Activated CD8-positive, alpha-beta T cell treated with anti-CD3 and anti-CD28 coated beads for 36 hours (primary cell): Measurements from ENCODE around the gene KIF18B. TPM values are rescaled to one million over a fixed set of nuclear protein-coding genes. Genes with fewer than 3 reads are reported as not detected.
A peak's percentile ranks its signal among the peaks of the same experiment; 100 is the strongest.

Experiments used
- ATAC-seq: fragments of 200-7000 bp; cut with Tn5 transposase; one replicate; pipeline ENCODE4 v1.10.0; 2021; ENCODE audit warnings: mild to moderate bottlenecking, moderate library complexity
- CTCF ChIA-PET: fragments of 350-600 bp; sonication (Branson Sonifier 250); formaldehyde crosslinking; loops from one replicate; lab custom pipeline; 2021; ENCODE audit warnings: antibody characterized with exemption; lab: Charles Lee
- POLR2A ChIA-PET: fragments of 350-600 bp; sonication (Branson Sonifier 250); formaldehyde crosslinking; loops from one replicate; lab custom pipeline; 2021; ENCODE audit warnings: antibody characterized with exemption; lab: Charles Lee
- DNase-seq: peaks from one replicate; pipeline ENCODE4 v3.0.0-alpha.2; 2020
- H3K27ac Mint-ChIP-seq: one replicate; pipeline ENCODE4 v1.8.0; 2021; ENCODE audit warnings: mild to moderate bottlenecking, mixed read lengths
- H3K27me3 Mint-ChIP-seq: one replicate; pipeline ENCODE4 v1.8.0; 2021; ENCODE audit warnings: mixed read lengths
- H3K36me3 Mint-ChIP-seq: one replicate; pipeline ENCODE4 v1.8.0; 2021; ENCODE audit warnings: low read depth, mixed read lengths
- H3K4me1 Mint-ChIP-seq: one replicate; pipeline ENCODE4 v1.8.0; 2021; ENCODE audit warnings: low read depth, mixed read lengths
- H3K4me3 Mint-ChIP-seq: one replicate; pipeline ENCODE4 v1.8.0; 2021; ENCODE audit warnings: mild to moderate bottlenecking, moderate library complexity, mixed read lengths
- H3K9me3 Mint-ChIP-seq: one replicate; pipeline ENCODE4 v1.8.0; 2021; ENCODE audit warnings: mixed read lengths
- CTCF ChIP-seq: fragments of 200-600 bp; IDR thresholded peaks from one replicate; pipeline ENCODE4 v1.8.0; 2022; ENCODE audit warnings: antibody characterized with exemption, mild to moderate bottlenecking
- intact Hi-C: fragments of 100-400 bp; cut with micrococcal nuclease; formaldehyde crosslinking; loops from one replicate; pipeline ENCODE4 v1.10.0; 2022
- total RNA-seq, 2 experiments: library from RNA; stranded (reverse); gene quantifications; one replicate each; pipeline ENCODE4 v1.2.3, GENCODE V29; 2021

The KIF18B gene
- total RNA-seq, 2 experiments from 2014 or later: 38.1 to 40.3 TPM

GRCh38 chr17:44922136-44922535 lies 25.4 kb downstream of the KIF18B start:
- H3K27ac Mint-ChIP-seq: no peak overlapping the region
- H3K27me3 Mint-ChIP-seq: peaks cover 12% of the 10 kb centered on the region
- POLR2A ChIA-PET: interaction anchor here (1.6 to 3.8 kb wide), 2 partner anchors 15 to 98 kb away, joined by 6 to 21 read pairs; no protein-coding TSS in a partner anchor
- H3K4me1 Mint-ChIP-seq: peaks cover 4% of the 10 kb centered on the region
- intact Hi-C loops: loop anchor here (5.0 kb wide), 1 partner anchor 100 kb away; no protein-coding TSS in a partner anchor
- TF ChIP-seq CTCF: no peak
- no peaks in the 10 kb centered on the region for H3K9me3 Mint-ChIP-seq
- H3K36me3 Mint-ChIP-seq: peaks cover 7% of the 10 kb centered on the region
- H3K4me3 Mint-ChIP-seq: no peak overlapping the region
- DNase-seq (no peak), ATAC-seq (no peak)
- CTCF ChIA-PET: interaction anchor here (1.5 to 7.4 kb wide), 4 partner anchors 11 to 174 kb away, joined by 3 to 119 read pairs (median 7); no protein-coding TSS in a partner anchor

- ATAC-seq (no peak), DNase-seq (no peak)
- no peak overlapping the region for H3K4me3 Mint-ChIP-seq
- no peaks in the 10 kb centered on the region for H3K9me3 Mint-ChIP-seq
- H3K27me3 Mint-ChIP-seq: peaks cover 12% of the 10 kb centered on the region
- CTCF ChIA-PET: interaction anchor here (1.0 to 7.4 kb wide), 14 partner anchors 10 to 276 kb away, joined by 3 to 119 read pairs (median 9); partner anchors contain the start of genes ACBD4 and EFTUD2
- POLR2A ChIA-PET: interaction anchor here (1.1 to 3.8 kb wide), 4 partner anchors 16 to 99 kb away, joined by 3 to 21 read pairs (median 4); no protein-coding TSS in a partner anchor
- H3K4me1 Mint-ChIP-seq: peaks cover 4% of the 10 kb centered on the region
- TF ChIP-seq CTCF: no peak
- no peak overlapping the region for H3K27ac Mint-ChIP-seq
- intact Hi-C loops: loop anchor here (5.0 kb wide), 1 partner anchor 101 kb away; no protein-coding TSS in a partner anchor
- H3K36me3 Mint-ChIP-seq: peaks cover 4% of the 10 kb centered on the region
Observed at GRCh38 chr17:44921122-44921882, 26.3 kb downstream of the KIF18B start.

GRCh38 chr17:44920565-44920940 lies 27.0 kb downstream of the KIF18B start:
- no peak for ATAC-seq

GRCh38 chr17:44919885-44920564 lies 27.5 kb downstream of the KIF18B start:
- peak; percentile 83 for DNase-seq
- intact Hi-C loops: loop anchor here (5.0 kb wide), 1 partner anchor 102 kb away; no protein-coding TSS in a partner anchor
- TF ChIP-seq CTCF: peak; percentile 27
- Mint-ChIP-seq H3K4me1 (peaks cover 4% of the 10 kb centered on the region), H3K27ac (no peak overlapping the region), H3K36me3 (no peaks in the 10 kb centered on the region), H3K27me3 (peaks cover 12% of the 10 kb centered on the region), H3K9me3 (no peaks in the 10 kb centered on the region), H3K4me3 (no peak overlapping the region)
- peak; percentile 95 for ATAC-seq
- CTCF ChIA-PET: interaction anchor here (0.6 to 7.4 kb wide), 28 partner anchors 9 to 277 kb away, joined by 3 to 119 read pairs (median 4); partner anchors contain the start of genes ACBD4, EFTUD2 and PLCD3
- POLR2A ChIA-PET: interaction anchor here (0.8 to 3.8 kb wide), 6 partner anchors 20 to 229 kb away, joined by 3 to 21 read pairs (median 3); no protein-coding TSS in a partner anchor

More at GRCh38 chr17:44920565-44920940, 27.0 kb downstream of the KIF18B start:
- TF ChIP-seq CTCF: no peak
- ChIA-PET POLR2A (interaction anchor here (0.8 to 3.8 kb wide), 7 partner anchors 17 to 228 kb away, joined by 3 to 21 read pairs (median 3); no protein-coding TSS in a partner anchor), CTCF (interaction anchor here (0.6 to 7.4 kb wide), 29 partner anchors 9 to 277 kb away, joined by 3 to 119 read pairs (median 4); partner anchors contain the start of genes ACBD4, EFTUD2 and PLCD3)
- DNase-seq: no peak
- Mint-ChIP-seq H3K9me3 (no peaks in the 10 kb centered on the region), H3K4me1 (peaks cover 4% of the 10 kb centered on the region), H3K4me3 (no peak overlapping the region), H3K27ac (no peak overlapping the region), H3K27me3 (peaks cover 12% of the 10 kb centered on the region), H3K36me3 (peaks cover under 1% of the 10 kb centered on the region)
- intact Hi-C loops: loop anchor here (5.0 kb wide), 1 partner anchor 102 kb away; no protein-coding TSS in a partner anchor
